Vagina (tissue), 2 donors: Measurements from ENCODE around the gene ANKRD22.

ENCODE experiments used
- CTCF ChIP-seq, 3 experiments: fragments of 450-650 bp in 2 of 3; fragments of 200-600 bp in 1 of 3; sonication (generic) in 1 of 3; IDR thresholded peaks; one replicate each; pipeline ENCODE4 v1.5.1; 2017 to 2019; ENCODE audit warnings: antibody characterized with exemption in 3 of 3, mild to moderate bottlenecking in 2 of 3, moderate library complexity in 2 of 3
- POLR2AphosphoS5 ChIP-seq, 2 donors: sonication (generic); formaldehyde crosslinking; IDR thresholded peaks; one replicate each; pipeline ENCODE4 v1.9.0; 2017; ENCODE audit warnings: antibody characterized with exemption in 2 of 2, mild to moderate bottlenecking in 2 of 2, low read depth in 1 of 2; ENCODE audit not compliant: insufficient read depth in 1 of 2

GRCh38 chr10:88880282-88881076 is 28.8 kb upstream of the ANKRD22 start:
- TF ChIP-seq POLR2AphosphoS5 (IDR thresholded peaks at IDR 0.05; ENCODE audit: insufficient read depth in 1 of 2, low read depth in 1 of 2) (peak in 1 of 2 donors; percentile 87), CTCF (IDR thresholded peaks at IDR 0.05) (no peak)
